Mammary epithelial cell (primary cell): ENCODE measurements around the gene DDX39A.
"Not testable (repeated sequence)": the region's sequence is repeated elsewhere in the genome, so short reads cannot be mapped to it uniquely, and the experiment has no call there.

ENCODE experiments used
- EZH2 ChIP-seq: IDR thresholded peaks from 2 replicates; pipeline ENCODE4 v1.6.1; 2012; ENCODE audit warnings: low read length, inconsistent platforms, borderline replicate concordance
- TF ChIP-seq, protein P1 (sequence below), 2 donors: IDR thresholded peaks in 1 of 2; conservative IDR thresholded peaks in 1 of 2; 2 replicates each; pipeline ENCODE4 v1.5.1; 2011 to 2012; ENCODE audit warnings: inconsistent platforms in 2 of 2, low read length in 2 of 2, mild to moderate bottlenecking in 2 of 2, control low read depth in 1 of 2, low read depth in 1 of 2; ENCODE audit not compliant: insufficient read depth in 1 of 2; ENCODE audit errors: extremely low read depth in 1 of 2

DNA sequence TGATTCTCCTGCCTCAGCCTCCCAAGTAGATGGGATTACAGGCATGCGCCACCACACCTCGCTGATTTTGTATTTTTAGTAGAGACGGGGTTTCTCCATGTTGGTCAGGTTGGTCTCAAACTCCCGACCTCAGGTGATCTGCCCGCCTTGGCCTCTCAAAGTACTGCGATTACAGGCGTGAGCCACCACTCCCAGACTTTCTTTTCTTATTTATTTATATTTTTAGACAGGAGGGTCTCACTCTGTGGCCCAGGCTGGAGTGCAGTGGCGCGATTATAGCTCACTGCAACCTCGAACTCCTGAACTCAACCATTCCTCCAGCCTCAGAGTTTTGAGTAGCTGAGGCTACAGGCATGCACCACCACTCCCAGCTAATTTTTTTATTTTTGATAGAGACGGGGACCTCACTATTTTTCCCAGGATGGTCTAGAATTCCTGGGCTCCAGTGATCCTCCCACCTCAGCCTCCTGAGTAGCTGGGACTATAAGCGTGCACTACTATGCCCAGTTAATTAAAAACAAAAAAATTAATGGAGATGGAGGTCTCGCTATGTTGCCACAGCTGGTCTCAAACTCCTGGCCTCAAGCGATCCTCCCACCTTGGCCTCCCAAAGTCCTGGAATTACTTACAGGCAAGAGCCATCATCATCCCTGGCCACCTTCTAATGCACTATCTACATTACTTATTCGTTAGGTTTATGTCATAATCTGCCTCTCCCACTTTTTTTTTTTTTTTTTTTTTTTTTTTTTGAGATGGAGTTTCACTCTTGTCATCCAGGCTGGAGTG, 15.8 kb downstream of the DDX39A start:
- TF ChIP-seq, protein P1, sequence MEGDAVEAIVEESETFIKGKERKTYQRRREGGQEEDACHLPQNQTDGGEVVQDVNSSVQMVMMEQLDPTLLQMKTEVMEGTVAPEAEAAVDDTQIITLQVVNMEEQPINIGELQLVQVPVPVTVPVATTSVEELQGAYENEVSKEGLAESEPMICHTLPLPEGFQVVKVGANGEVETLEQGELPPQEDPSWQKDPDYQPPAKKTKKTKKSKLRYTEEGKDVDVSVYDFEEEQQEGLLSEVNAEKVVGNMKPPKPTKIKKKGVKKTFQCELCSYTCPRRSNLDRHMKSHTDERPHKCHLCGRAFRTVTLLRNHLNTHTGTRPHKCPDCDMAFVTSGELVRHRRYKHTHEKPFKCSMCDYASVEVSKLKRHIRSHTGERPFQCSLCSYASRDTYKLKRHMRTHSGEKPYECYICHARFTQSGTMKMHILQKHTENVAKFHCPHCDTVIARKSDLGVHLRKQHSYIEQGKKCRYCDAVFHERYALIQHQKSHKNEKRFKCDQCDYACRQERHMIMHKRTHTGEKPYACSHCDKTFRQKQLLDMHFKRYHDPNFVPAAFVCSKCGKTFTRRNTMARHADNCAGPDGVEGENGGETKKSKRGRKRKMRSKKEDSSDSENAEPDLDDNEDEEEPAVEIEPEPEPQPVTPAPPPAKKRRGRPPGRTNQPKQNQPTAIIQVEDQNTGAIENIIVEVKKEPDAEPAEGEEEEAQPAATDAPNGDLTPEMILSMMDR (conservative IDR thresholded peaks at IDR 0.05 in 1 of 2, IDR thresholded peaks at IDR 0.05 in 1 of 2; ENCODE audit: extremely low read depth in 1 of 2, insufficient read depth in 1 of 2, low read depth in 1 of 2, low read length in 2 of 2): not testable (repeated sequence)
- not testable (repeated sequence) for TF ChIP-seq EZH2
